Measurements from ENCODE around the gene INPP5D. TPM values are rescaled to one million over a fixed set of nuclear protein-coding genes. Genes with fewer than 3 reads are reported as not detected.
A peak's percentile ranks its signal among the peaks of the same experiment; 100 is the strongest.

The INPP5D gene
- total RNA-seq, 1 donor from 2014 or later: 14.7 TPM

DNA sequence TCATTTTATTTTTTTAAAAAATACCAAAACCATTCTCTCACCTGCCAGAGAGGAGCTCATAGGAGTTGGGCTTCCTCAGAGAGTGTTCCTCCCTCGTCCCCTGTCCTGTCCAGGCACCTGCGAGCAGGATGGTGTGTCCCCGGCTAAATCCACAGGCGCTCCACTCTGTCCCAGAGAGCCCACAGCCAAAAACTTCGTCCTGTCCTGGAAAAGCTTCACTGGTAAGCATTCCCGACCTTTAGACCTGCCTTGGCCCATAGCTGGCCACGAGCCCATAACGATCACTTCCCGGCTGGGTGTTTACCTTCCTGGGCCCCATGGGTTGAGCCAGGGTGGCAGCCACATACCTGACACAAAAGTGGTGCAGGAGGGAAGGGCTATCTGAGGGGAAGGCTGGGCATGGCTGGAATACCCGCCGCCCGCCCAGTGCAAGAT is 47.1 kb upstream of the INPP5D start, which contains the start of gene NGEF:
NGEF (minus strand) TSS at position 230 of the 435 bp plus-strand sequence. CDS start 38,366 bp downstream, outside the sequence.
- Histone ChIP-seq H3K27me3 (ENCODE audit: insufficient read depth, low read length) (no peaks in the 10 kb centered on the region), H3K79me2 (ENCODE audit: insufficient read depth, low read length) (no peaks in the 10 kb centered on the region), H3K4me3 (ENCODE audit: insufficient read depth, low read depth, low read length) (no peak within 1 kb of the TSS), H2AFZ (ENCODE audit: low read depth, low read length) (no peak within 1 kb of the TSS), H4K20me1 (ENCODE audit: insufficient read depth, low read length) (no peaks in the 10 kb centered on the region), H3K36me3 (ENCODE audit: insufficient read depth, low read length) (no peaks in the 10 kb centered on the region), H3K4me2 (ENCODE audit: low read length) (no peak within 1 kb of the TSS), H3K4me1 (ENCODE audit: insufficient read depth, low read length) (no peaks in the 10 kb centered on the region), H3K9me3 (ENCODE audit: insufficient read depth, low read depth, low read length) (no peaks in the 10 kb centered on the region), H3K27ac (ENCODE audit: low read depth, low read length) (no peak within 1 kb of the TSS), H3K9ac (ENCODE audit: low read length) (no peak within 1 kb of the TSS)
- Mint-ChIP-seq H3K4me3 (ENCODE audit: unreplicated experiment) (peak within 1 kb of the TSS; percentile 34), H3K27me3 (ENCODE audit: low read depth, unreplicated experiment) (peaks cover 17% of the 10 kb centered on the region), H3K9me3 (ENCODE audit: unreplicated experiment) (peaks cover 2% of the 10 kb centered on the region), H3K4me1 (ENCODE audit: low read depth, unreplicated experiment) (no peaks in the 10 kb centered on the region), H3K36me3 (ENCODE audit: low read depth, unreplicated experiment) (no peaks in the 10 kb centered on the region), H3K27ac (ENCODE audit: unreplicated experiment) (no peak within 1 kb of the TSS)
- DNase-seq (ENCODE audit: low read depth) (no peak), FAIRE-seq (no peak)
- TF ChIP-seq, protein P1, sequence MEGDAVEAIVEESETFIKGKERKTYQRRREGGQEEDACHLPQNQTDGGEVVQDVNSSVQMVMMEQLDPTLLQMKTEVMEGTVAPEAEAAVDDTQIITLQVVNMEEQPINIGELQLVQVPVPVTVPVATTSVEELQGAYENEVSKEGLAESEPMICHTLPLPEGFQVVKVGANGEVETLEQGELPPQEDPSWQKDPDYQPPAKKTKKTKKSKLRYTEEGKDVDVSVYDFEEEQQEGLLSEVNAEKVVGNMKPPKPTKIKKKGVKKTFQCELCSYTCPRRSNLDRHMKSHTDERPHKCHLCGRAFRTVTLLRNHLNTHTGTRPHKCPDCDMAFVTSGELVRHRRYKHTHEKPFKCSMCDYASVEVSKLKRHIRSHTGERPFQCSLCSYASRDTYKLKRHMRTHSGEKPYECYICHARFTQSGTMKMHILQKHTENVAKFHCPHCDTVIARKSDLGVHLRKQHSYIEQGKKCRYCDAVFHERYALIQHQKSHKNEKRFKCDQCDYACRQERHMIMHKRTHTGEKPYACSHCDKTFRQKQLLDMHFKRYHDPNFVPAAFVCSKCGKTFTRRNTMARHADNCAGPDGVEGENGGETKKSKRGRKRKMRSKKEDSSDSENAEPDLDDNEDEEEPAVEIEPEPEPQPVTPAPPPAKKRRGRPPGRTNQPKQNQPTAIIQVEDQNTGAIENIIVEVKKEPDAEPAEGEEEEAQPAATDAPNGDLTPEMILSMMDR (IDR thresholded peaks at IDR 0.05; ENCODE audit: insufficient read depth, low read depth, low read length): no peak
- TF ChIP-seq EZH2 (IDR thresholded peaks at IDR 0.05; ENCODE audit: insufficient read depth, low read length): no peak

DNA sequence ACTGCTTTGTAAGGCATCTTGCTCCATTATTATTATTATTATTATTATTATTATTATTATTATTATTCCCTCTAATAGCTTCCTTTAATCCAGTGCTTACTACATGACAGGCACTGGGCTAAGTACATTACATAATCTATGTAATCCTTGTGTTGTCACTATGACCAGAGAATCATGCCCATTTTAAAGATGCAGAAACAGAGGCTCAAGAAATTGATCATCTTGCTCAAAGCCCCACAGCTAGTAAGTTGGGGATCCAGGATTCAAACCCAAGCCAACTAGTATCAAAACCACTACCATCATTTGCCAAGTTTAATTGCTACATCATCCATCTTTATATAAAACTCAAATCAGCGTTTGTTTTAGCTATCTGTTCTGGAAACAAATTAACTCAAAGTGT is 46.5 kb upstream of the INPP5D start:
- Mint-ChIP-seq H3K27me3 (ENCODE audit: low read depth, unreplicated experiment) (peaks cover 14% of the 10 kb centered on the region), H3K4me1 (ENCODE audit: low read depth, unreplicated experiment) (no peaks in the 10 kb centered on the region), H3K4me3 (ENCODE audit: unreplicated experiment) (no peak overlapping the region), H3K9me3 (ENCODE audit: unreplicated experiment) (peaks cover 2% of the 10 kb centered on the region), H3K27ac (ENCODE audit: unreplicated experiment) (no peak overlapping the region), H3K36me3 (ENCODE audit: low read depth, unreplicated experiment) (no peaks in the 10 kb centered on the region)
- H3K4me3 ChIP-seq (ENCODE audit: insufficient read depth, low read depth, low read length): no peak overlapping the region
- H3K4me2 ChIP-seq (ENCODE audit: low read length): no peak overlapping the region
- DNase-seq (ENCODE audit: low read depth): no peak
- TF ChIP-seq EZH2 (IDR thresholded peaks at IDR 0.05; ENCODE audit: insufficient read depth, low read length): no peak
- no peak overlapping the region for H2AFZ ChIP-seq (ENCODE audit: low read depth, low read length)
- H3K36me3 ChIP-seq (ENCODE audit: insufficient read depth, low read length): no peaks in the 10 kb centered on the region
- H3K27me3 ChIP-seq (ENCODE audit: insufficient read depth, low read length): no peaks in the 10 kb centered on the region
- no peak for FAIRE-seq
- no peaks in the 10 kb centered on the region for H3K9me3 ChIP-seq (ENCODE audit: insufficient read depth, low read depth, low read length)
- no peaks in the 10 kb centered on the region for H3K4me1 ChIP-seq (ENCODE audit: insufficient read depth, low read length)
- no peaks in the 10 kb centered on the region for H4K20me1 ChIP-seq (ENCODE audit: insufficient read depth, low read length)
- H3K27ac ChIP-seq (ENCODE audit: low read depth, low read length): no peak overlapping the region
- H3K9ac ChIP-seq (ENCODE audit: low read length): no peak overlapping the region
- H3K79me2 ChIP-seq (ENCODE audit: insufficient read depth, low read length): no peaks in the 10 kb centered on the region

GRCh38 chr2:233015019-233015645 is 45.0 kb upstream of the INPP5D start:
- no peaks in the 10 kb centered on the region for H3K36me3 Mint-ChIP-seq (ENCODE audit: low read depth, unreplicated experiment)
- no peak for TF ChIP-seq EZH2 (IDR thresholded peaks at IDR 0.05; ENCODE audit: insufficient read depth, low read length)
- TF ChIP-seq, protein P1 (IDR thresholded peaks at IDR 0.05; ENCODE audit: insufficient read depth, low read depth, low read length): no peak
- peaks cover 2% of the 10 kb centered on the region for H3K9me3 Mint-ChIP-seq (ENCODE audit: unreplicated experiment)
- H3K79me2 ChIP-seq (ENCODE audit: insufficient read depth, low read length): no peaks in the 10 kb centered on the region
- no peaks in the 10 kb centered on the region for H3K4me1 ChIP-seq (ENCODE audit: insufficient read depth, low read length)
- H3K4me1 Mint-ChIP-seq (ENCODE audit: low read depth, unreplicated experiment): no peaks in the 10 kb centered on the region
- no peak overlapping the region for H3K4me2 ChIP-seq (ENCODE audit: low read length)
- no peak for FAIRE-seq
- no peaks in the 10 kb centered on the region for H3K9me3 ChIP-seq (ENCODE audit: insufficient read depth, low read depth, low read length)
- H3K27me3 ChIP-seq (ENCODE audit: insufficient read depth, low read length): no peaks in the 10 kb centered on the region
- H3K9ac ChIP-seq (ENCODE audit: low read length): no peak overlapping the region
- no peak overlapping the region for H3K4me3 Mint-ChIP-seq (ENCODE audit: unreplicated experiment)
- H2AFZ ChIP-seq (ENCODE audit: low read depth, low read length): no peak overlapping the region
- DNase-seq (ENCODE audit: low read depth): no peak
- no peak overlapping the region for H3K27ac ChIP-seq (ENCODE audit: low read depth, low read length)
- no peak overlapping the region for H3K27ac Mint-ChIP-seq (ENCODE audit: unreplicated experiment)
- H3K36me3 ChIP-seq (ENCODE audit: insufficient read depth, low read length): no peaks in the 10 kb centered on the region
- H3K4me3 ChIP-seq (ENCODE audit: insufficient read depth, low read depth, low read length): no peak overlapping the region
- peaks cover 14% of the 10 kb centered on the region for H3K27me3 Mint-ChIP-seq (ENCODE audit: low read depth, unreplicated experiment)
- no peaks in the 10 kb centered on the region for H4K20me1 ChIP-seq (ENCODE audit: insufficient read depth, low read length)
